ENCODE measurements around the gene MASP2. TPM values are rescaled to one million over a fixed set of nuclear protein-coding genes. Genes with fewer than 3 reads are reported as not detected.

MASP2 gene
- polyA plus RNA-seq, 2 donors = 0.02 TPM; not detected in 1

GRCh38 chr1:11058595-11059154 is 11.6 kb upstream of the MASP2 start:
- WGBS, 2 donors = 33 to 36% methylated on average over 28 of the region's 28 CpGs
- Histone ChIP-seq H3K27me3 (ENCODE audit: control insufficient read depth in 1 of 2, insufficient read depth in 2 of 2, low read length in 2 of 2) (no peaks in the 10 kb centered on the region), H3K36me3 (ENCODE audit: control insufficient read depth in 2 of 2, insufficient read depth in 2 of 2, low read length in 1 of 2) (peaks cover 12 to 14% of the 10 kb centered on the region in 2 donors), H3K4me1 (ENCODE audit: control insufficient read depth in 2 of 2, insufficient read depth in 2 of 2, low read length in 1 of 2) (peaks cover 3 to 13% of the 10 kb centered on the region in 2 donors), H3K4me3 (ENCODE audit: low read depth in 1 of 2, low read length in 2 of 2) (peak overlapping the region; percentile 75 to 90), H3K27ac (ENCODE audit: low read depth in 2 of 2, low read length in 1 of 2) (no peak overlapping the region), H3K9me3 (ENCODE audit: control insufficient read depth in 2 of 2, insufficient read depth in 1 of 2, low read depth in 1 of 2, low read length in 1 of 2) (no peaks in the 10 kb centered on the region)

GRCh38 chr1:11058026-11058425 is 11.0 kb upstream of the MASP2 start:
- H3K4me3 ChIP-seq (ENCODE audit: low read depth in 1 of 2, low read length in 2 of 2) = no peak overlapping the region
- 89% methylated on average over 14 of the region's 14 CpGs for WGBS, 2 donors
- H3K36me3 ChIP-seq (ENCODE audit: control insufficient read depth in 2 of 2, insufficient read depth in 2 of 2, low read length in 1 of 2) = peaks cover 12 to 14% of the 10 kb centered on the region in 2 donors

GRCh38 chr1:11057477-11057876 is 10.4 kb upstream of the MASP2 start:
- 89 to 93% methylated on average over 8 of the region's 8 CpGs for WGBS, 2 donors
- H3K4me3 ChIP-seq (ENCODE audit: low read depth in 1 of 2, low read length in 2 of 2) = no peak overlapping the region

More at GRCh38 chr1:11058026-11058425, 11.0 kb upstream of the MASP2 start:
- Histone ChIP-seq H3K4me1 (ENCODE audit: control insufficient read depth in 2 of 2, insufficient read depth in 2 of 2, low read length in 1 of 2) (peaks cover 3 to 13% of the 10 kb centered on the region in 2 donors), H3K9me3 (ENCODE audit: control insufficient read depth in 2 of 2, insufficient read depth in 1 of 2, low read depth in 1 of 2, low read length in 1 of 2) (no peaks in the 10 kb centered on the region), H3K27me3 (ENCODE audit: control insufficient read depth in 1 of 2, insufficient read depth in 2 of 2, low read length in 2 of 2) (no peaks in the 10 kb centered on the region), H3K27ac (ENCODE audit: low read depth in 2 of 2, low read length in 1 of 2) (no peak overlapping the region)

GRCh38 chr1:11056504-11056903 is 9.5 kb upstream of the MASP2 start:
- peaks cover 12 to 14% of the 10 kb centered on the region in 2 donors for H3K36me3 ChIP-seq (ENCODE audit: control insufficient read depth in 2 of 2, insufficient read depth in 2 of 2, low read length in 1 of 2)
- H3K27ac ChIP-seq (ENCODE audit: low read depth in 2 of 2, low read length in 1 of 2) = no peak overlapping the region
- no peak overlapping the region for H3K4me3 ChIP-seq (ENCODE audit: low read depth in 1 of 2, low read length in 2 of 2)
- WGBS, 2 donors = 92 to 95% methylated on average over 7 of the region's 7 CpGs
- H3K4me1 ChIP-seq (ENCODE audit: control insufficient read depth in 2 of 2, insufficient read depth in 2 of 2, low read length in 1 of 2) = peaks cover 3 to 15% of the 10 kb centered on the region in 2 donors
- no peaks in the 10 kb centered on the region for H3K9me3 ChIP-seq (ENCODE audit: control insufficient read depth in 2 of 2, insufficient read depth in 1 of 2, low read depth in 1 of 2, low read length in 1 of 2)
- H3K27me3 ChIP-seq (ENCODE audit: control insufficient read depth in 1 of 2, insufficient read depth in 2 of 2, low read length in 2 of 2) = no peaks in the 10 kb centered on the region

More at GRCh38 chr1:11057477-11057876, 10.4 kb upstream of the MASP2 start:
- Histone ChIP-seq H3K27me3 (ENCODE audit: control insufficient read depth in 1 of 2, insufficient read depth in 2 of 2, low read length in 2 of 2) (no peaks in the 10 kb centered on the region), H3K4me1 (ENCODE audit: control insufficient read depth in 2 of 2, insufficient read depth in 2 of 2, low read length in 1 of 2) (peaks cover 3 to 15% of the 10 kb centered on the region in 2 donors), H3K9me3 (ENCODE audit: control insufficient read depth in 2 of 2, insufficient read depth in 1 of 2, low read depth in 1 of 2, low read length in 1 of 2) (no peaks in the 10 kb centered on the region), H3K27ac (ENCODE audit: low read depth in 2 of 2, low read length in 1 of 2) (no peak overlapping the region), H3K36me3 (ENCODE audit: control insufficient read depth in 2 of 2, insufficient read depth in 2 of 2, low read length in 1 of 2) (peaks cover 12 to 14% of the 10 kb centered on the region in 2 donors)

- Histone ChIP-seq H3K4me1 (ENCODE audit: control insufficient read depth in 2 of 2, insufficient read depth in 2 of 2, low read length in 1 of 2) (peaks cover 3 to 12% of the 10 kb centered on the region in 2 donors), H3K27ac (ENCODE audit: low read depth in 2 of 2, low read length in 1 of 2) (no peak overlapping the region), H3K27me3 (ENCODE audit: control insufficient read depth in 1 of 2, insufficient read depth in 2 of 2, low read length in 2 of 2) (no peaks in the 10 kb centered on the region), H3K9me3 (ENCODE audit: control insufficient read depth in 2 of 2, insufficient read depth in 1 of 2, low read depth in 1 of 2, low read length in 1 of 2) (no peaks in the 10 kb centered on the region), H3K36me3 (ENCODE audit: control insufficient read depth in 2 of 2, insufficient read depth in 2 of 2, low read length in 1 of 2) (peaks cover 12 to 14% of the 10 kb centered on the region in 2 donors), H3K4me3 (ENCODE audit: low read depth in 1 of 2, low read length in 2 of 2) (no peak overlapping the region)
- 84 to 91% methylated on average over 12 of the region's 12 CpGs for WGBS, 2 donors
Measured at GRCh38 chr1:11055676-11056075, 8.6 kb upstream of the MASP2 start.

- Histone ChIP-seq H3K4me1 (ENCODE audit: control insufficient read depth in 2 of 2, insufficient read depth in 2 of 2, low read length in 1 of 2) (peaks cover 3 to 12% of the 10 kb centered on the region in 2 donors), H3K4me3 (ENCODE audit: low read depth in 1 of 2, low read length in 2 of 2) (no peak overlapping the region), H3K36me3 (ENCODE audit: control insufficient read depth in 2 of 2, insufficient read depth in 2 of 2, low read length in 1 of 2) (peaks cover 12 to 14% of the 10 kb centered on the region in 2 donors), H3K27me3 (ENCODE audit: control insufficient read depth in 1 of 2, insufficient read depth in 2 of 2, low read length in 2 of 2) (no peaks in the 10 kb centered on the region), H3K9me3 (ENCODE audit: control insufficient read depth in 2 of 2, insufficient read depth in 1 of 2, low read depth in 1 of 2, low read length in 1 of 2) (no peaks in the 10 kb centered on the region), H3K27ac (ENCODE audit: low read depth in 2 of 2, low read length in 1 of 2) (no peak overlapping the region)
- 90 to 91% methylated on average over 21 to 22 of the region's 22 CpGs for WGBS, 2 donors
Measured at GRCh38 chr1:11054666-11055065, 7.6 kb upstream of the MASP2 start.

- H3K4me3 ChIP-seq (ENCODE audit: low read depth in 1 of 2, low read length in 2 of 2) = no peak overlapping the region
- no peaks in the 10 kb centered on the region for H3K27me3 ChIP-seq (ENCODE audit: control insufficient read depth in 1 of 2, insufficient read depth in 2 of 2, low read length in 2 of 2)
- WGBS, 2 donors = 80 to 81% methylated on average over 7 of the region's 7 CpGs
- H3K36me3 ChIP-seq (ENCODE audit: control insufficient read depth in 2 of 2, insufficient read depth in 2 of 2, low read length in 1 of 2) = peaks cover 12 to 14% of the 10 kb centered on the region in 2 donors
- H3K9me3 ChIP-seq (ENCODE audit: control insufficient read depth in 2 of 2, insufficient read depth in 1 of 2, low read depth in 1 of 2, low read length in 1 of 2) = no peaks in the 10 kb centered on the region
- H3K4me1 ChIP-seq (ENCODE audit: control insufficient read depth in 2 of 2, insufficient read depth in 2 of 2, low read length in 1 of 2) = peaks cover 3 to 9% of the 10 kb centered on the region in 2 donors
- H3K27ac ChIP-seq (ENCODE audit: low read depth in 2 of 2, low read length in 1 of 2) = no peak overlapping the region
Measured at GRCh38 chr1:11054181-11054580, 7.1 kb upstream of the MASP2 start.

GRCh38 chr1:11053758-11054137 is 6.7 kb upstream of the MASP2 start:
- Histone ChIP-seq H3K27ac (ENCODE audit: low read depth in 2 of 2, low read length in 1 of 2) (no peak overlapping the region), H3K4me3 (ENCODE audit: low read depth in 1 of 2, low read length in 2 of 2) (no peak overlapping the region), H3K27me3 (ENCODE audit: control insufficient read depth in 1 of 2, insufficient read depth in 2 of 2, low read length in 2 of 2) (no peaks in the 10 kb centered on the region), H3K9me3 (ENCODE audit: control insufficient read depth in 2 of 2, insufficient read depth in 1 of 2, low read depth in 1 of 2, low read length in 1 of 2) (no peaks in the 10 kb centered on the region), H3K4me1 (ENCODE audit: control insufficient read depth in 2 of 2, insufficient read depth in 2 of 2, low read length in 1 of 2) (peaks cover 2 to 5% of the 10 kb centered on the region in 2 donors), H3K36me3 (ENCODE audit: control insufficient read depth in 2 of 2, insufficient read depth in 2 of 2, low read length in 1 of 2) (peaks cover 12 to 14% of the 10 kb centered on the region in 2 donors)
- WGBS, 2 donors = 59 to 65% methylated on average over 10 of the region's 10 CpGs

GRCh38 chr1:11052839-11053757 is 6.1 kb upstream of the MASP2 start:
- Histone ChIP-seq H3K4me1 (ENCODE audit: control insufficient read depth in 2 of 2, insufficient read depth in 2 of 2, low read length in 1 of 2) (peaks cover 0 to 2% of the 10 kb centered on the region in 2 donors), H3K27ac (ENCODE audit: low read depth in 2 of 2, low read length in 1 of 2) (no peak overlapping the region), H3K27me3 (ENCODE audit: control insufficient read depth in 1 of 2, insufficient read depth in 2 of 2, low read length in 2 of 2) (no peaks in the 10 kb centered on the region), H3K9me3 (ENCODE audit: control insufficient read depth in 2 of 2, insufficient read depth in 1 of 2, low read depth in 1 of 2, low read length in 1 of 2) (no peaks in the 10 kb centered on the region), H3K4me3 (ENCODE audit: low read depth in 1 of 2, low read length in 2 of 2) (no peak overlapping the region), H3K36me3 (ENCODE audit: control insufficient read depth in 2 of 2, insufficient read depth in 2 of 2, low read length in 1 of 2) (peaks cover 12 to 14% of the 10 kb centered on the region in 2 donors)
- WGBS, 2 donors = 26 to 36% methylated on average over 29 of the region's 29 CpGs

Measured in esophagus (tissue), 2 donors.